Activated gamma-delta T cell treated with Interleukin-2 at 50 U/mL for 16 hours (primary cell): Measurements from ENCODE around the gene LCP1.

Experiments used
- DNase-seq: peaks from one replicate; pipeline ENCODE4 v3.0.0-alpha.2; 2020

Gene LCP1

GRCh38 chr13:46126056-46126455 lies 55.9 kb downstream of the LCP1 start:
- no peak for DNase-seq

GRCh38 chr13:46124967-46125933 lies 56.7 kb downstream of the LCP1 start:
- DNase-seq, result no peak

DNA sequence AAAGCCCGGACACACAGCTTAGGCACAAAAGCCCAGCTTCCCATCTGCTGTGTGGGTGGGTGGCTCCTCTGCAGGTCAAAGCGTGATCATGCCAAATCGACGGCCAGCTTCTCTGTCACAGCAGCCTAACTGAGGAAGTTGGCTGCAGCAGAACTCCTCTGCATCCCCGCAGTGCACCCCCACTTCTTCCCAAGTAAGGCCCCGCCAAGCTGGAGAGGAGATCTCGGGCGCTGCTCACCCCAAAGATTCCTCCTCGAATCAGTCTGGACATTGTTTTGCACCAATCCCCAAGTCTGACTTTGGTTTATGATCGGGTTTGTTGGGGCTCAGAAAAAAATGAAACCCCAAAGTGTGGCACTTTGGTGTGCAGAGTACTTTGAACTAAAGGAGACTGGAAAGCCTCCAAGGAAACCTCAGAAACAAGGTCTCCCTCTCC lies 57.4 kb downstream of the LCP1 start:
- no peak for DNase-seq

- DNase-seq, result no peak
These were observed 59.7 kb downstream of the LCP1 start for GRCh38 chr13:46122304-46122703.

DNA sequence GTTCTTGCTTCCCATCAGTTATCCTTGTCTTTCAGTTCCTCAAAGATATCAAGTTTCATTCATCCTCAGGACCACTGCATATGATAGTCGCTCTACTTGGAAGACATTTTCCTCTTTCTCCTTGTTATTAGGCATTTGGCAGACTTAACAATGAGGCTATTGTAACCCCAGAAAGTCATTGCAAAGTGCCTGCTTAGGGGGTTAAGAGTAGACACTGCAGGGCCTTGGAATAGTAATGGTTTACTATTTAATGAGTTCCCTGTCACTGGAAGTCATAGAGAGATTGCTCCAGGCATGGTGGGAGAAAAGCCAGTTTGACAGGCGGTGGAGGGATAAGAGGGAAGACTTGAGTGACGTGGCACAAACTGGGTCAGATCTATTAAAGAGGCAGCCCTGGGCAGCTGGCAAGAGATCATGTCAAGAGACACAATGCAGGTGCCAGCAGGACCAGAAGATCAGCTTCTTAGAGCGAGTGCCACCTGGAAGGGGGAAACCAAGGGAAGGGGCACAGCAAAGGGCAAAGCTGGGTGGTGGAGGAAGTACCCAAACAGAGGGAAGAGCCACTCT lies 60.3 kb downstream of the LCP1 start:
- DNase-seq, result no peak

DNA sequence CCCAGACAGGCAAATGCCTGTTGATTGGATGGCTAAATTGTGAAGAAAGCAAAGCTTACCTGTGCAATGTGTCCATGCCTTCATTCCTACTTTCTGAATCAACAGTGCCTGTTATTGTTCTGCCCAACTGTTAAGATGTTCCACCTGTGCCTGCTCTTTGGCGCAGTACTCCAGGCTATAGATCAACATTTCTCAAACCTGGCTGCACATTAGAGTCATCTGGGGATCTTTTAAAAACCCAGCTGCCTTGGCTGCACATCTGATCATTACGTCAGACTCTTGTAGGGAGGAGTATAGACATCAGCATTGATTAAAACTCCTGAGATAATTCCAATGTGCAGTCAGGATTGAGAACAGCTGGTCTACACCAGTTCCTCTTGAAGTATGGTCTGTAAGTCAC lies 60.9 kb downstream of the LCP1 start:
- no peak for DNase-seq

- DNase-seq, result no peak
These were observed 61.9 kb downstream of the LCP1 start for GRCh38 chr13:46119883-46120614.

GRCh38 chr13:46116653-46117502 lies 65.1 kb downstream of the LCP1 start:
- DNase-seq, result no peak

DNA sequence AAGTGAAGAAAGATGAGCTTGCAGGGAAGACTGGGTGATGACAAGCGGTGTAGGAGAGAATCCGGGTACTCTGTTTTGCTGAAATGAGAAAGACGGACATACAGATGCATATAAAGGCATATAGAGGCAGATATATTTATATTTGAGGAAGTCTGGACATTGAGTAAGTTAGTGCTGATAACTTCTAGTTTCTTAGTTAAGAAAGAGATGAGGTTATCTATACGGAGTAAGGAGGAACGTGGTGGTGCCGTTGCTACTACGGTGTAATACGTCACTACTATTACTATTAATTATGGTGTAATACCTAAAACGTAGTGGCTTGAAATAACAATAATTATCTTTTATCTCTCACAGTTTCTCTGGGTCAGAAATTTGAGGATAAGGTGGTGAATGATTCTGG lies 67.4 kb downstream of the LCP1 start:
- DNase-seq, result no peak

GRCh38 chr13:46113596-46113995 lies 68.4 kb downstream of the LCP1 start:
- no peak for DNase-seq

GRCh38 chr13:46111151-46111550 lies 70.8 kb downstream of the LCP1 start:
- DNase-seq, result no peak

DNA sequence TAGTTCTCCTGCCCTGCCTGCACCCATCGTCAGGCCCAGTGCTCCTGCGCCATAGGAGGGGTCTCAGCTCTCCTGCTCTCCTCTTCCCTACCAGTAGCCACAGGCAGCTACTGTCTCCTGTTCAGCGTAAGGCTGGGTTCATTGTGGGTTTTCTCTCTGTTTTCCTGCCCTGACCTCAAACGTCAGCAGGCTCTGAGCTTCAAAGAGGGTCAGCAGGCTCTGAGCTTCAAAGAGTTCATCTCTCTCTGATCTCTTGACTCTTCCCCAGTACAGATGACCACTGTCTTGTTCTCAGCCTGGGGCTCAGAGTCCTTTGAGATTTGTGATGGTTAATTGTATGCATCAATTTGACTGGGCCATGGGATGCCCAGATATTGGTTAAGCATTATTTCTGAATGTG lies 72.5 kb downstream of the LCP1 start:
- DNase-seq, result no peak

GRCh38 chr13:46106839-46107371 lies 75.1 kb downstream of the LCP1 start:
- no peak for DNase-seq

DNA sequence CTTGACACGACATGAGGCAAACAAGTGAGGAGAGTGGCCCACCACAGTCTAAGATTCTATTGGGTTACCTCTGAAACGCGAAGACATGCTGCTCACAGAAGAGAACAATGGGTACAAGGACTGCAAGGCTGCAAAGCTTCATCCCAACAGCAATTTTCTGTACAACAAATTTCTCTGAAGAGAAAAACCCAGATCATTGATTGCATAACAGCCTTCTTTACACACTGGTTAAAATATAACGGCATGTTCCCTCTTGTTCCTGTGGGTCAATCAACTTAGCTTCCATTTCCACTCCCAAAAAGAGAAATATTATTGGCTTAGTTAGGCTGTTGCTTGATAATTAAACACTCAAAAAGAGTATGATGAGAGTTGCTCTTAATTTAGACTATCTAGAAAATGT lies 77.1 kb downstream of the LCP1 start, which contains the start of gene CPB2:
CPB2 (minus strand) TSS at position 166 of the 400 bp plus-strand sequence; CDS start at position 142, 24 bp downstream.
- no peak for DNase-seq

DNA sequence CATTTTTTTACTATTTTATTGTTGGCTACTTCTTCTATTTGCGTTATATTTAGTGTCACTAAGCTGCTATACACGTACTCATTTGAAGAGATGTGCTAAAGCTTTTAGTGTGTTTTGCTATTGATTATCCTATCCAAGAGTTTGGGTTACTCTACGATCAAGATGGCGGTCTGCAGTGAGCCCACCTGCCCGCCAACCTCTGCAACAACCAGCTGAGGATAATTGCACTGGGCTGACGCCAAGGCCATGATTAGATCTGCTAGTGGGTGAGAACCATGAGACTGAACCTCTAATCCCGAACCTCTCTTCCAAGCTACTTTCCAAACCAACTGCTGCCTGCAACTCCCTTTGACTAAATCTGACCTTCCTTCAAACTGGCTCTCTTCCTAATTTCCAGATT lies 78.9 kb downstream of the LCP1 start:
- DNase-seq, result no peak

DNA sequence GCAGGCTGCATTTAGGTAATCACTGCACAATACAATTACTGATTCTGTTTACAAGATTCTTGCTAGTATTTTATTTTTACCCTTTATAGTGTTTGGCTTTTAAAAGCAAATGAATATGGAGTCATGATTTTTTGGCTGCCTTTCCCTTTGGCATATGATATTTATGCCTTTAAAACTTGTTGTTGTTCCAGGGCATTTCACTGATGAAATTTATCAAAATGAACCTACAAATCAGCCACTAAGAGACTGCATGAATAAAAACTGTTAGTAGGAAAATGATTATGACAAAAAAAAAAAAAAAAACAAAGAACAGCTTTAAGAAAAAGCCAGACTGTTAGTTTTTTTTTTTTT lies 79.7 kb downstream of the LCP1 start:
- DNase-seq, result no peak

- DNase-seq, result no peak
These were observed 80.3 kb downstream of the LCP1 start for GRCh38 chr13:46101484-46102254.

DNA sequence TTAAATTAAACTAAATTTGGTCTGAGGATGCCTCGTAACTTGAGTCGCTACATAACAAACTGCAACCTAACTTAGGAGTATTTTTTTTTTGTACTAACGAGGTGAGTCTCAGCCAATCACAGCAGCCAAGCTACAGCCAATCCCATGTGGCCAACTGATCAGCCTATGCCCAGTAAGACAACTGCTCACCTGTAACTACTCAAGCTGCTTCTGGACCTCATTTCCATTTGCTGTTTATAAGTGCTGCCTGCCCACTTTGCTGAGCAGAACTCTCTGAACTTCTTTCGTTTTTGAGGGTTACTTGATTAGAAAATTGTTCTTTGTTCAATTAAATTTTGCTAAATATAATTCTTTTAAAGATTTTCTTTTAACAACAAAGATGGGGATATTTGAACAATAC lies 81.0 kb downstream of the LCP1 start:
- DNase-seq, result no peak

- DNase-seq, result no peak
These were observed 81.7 kb downstream of the LCP1 start for GRCh38 chr13:46100191-46100815.

DNA sequence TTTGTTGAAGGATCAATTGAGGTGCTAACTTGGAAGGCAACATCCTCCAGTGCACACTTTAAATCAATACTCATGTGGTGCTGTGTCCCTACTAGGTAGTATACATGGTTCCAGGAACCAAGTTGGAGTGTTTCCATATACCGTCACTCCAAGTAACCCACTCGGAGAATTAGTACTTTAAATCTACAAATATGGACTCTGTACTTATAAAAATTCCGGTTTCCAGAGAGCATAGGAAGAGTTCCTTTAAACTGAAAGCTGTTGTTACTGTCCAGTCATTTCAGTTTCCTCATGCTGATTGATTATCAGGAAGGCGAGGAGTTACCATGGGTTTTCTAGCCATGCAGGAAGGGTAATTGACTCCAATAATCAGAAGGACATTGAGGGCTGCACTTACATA lies 84.3 kb downstream of the LCP1 start:
- DNase-seq, result no peak

DNA sequence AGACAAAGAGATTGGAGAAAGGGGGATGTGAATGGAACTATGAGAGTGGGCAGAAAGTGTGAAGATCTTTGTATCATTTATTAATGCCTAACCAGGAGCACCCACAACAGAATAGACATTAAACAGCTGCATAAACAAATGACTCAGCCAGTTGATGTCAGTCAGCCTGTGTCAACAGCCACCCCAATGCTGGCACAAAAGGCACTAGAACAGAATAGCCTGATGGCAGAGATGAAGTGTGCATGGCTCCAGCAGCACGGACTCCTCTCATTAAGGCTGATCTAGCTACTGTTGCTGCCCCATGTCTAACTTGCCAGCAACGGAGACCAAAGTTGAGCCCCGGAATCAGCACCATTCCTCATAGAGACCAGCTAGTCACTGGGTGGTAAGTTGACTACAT lies 85.0 kb downstream of the LCP1 start:
- no peak for DNase-seq
